Esophagus (tissue), 2 donors: Measurements from ENCODE around the gene IFNGR2. TPM values are rescaled to one million over a fixed set of nuclear protein-coding genes. Genes with fewer than 3 reads are reported as not detected.

ENCODE experiments used
- H3K27ac ChIP-seq, 2 donors: one replicate each; pipeline ENCODE4 v1.5.1; 2013; ENCODE audit warnings: low read depth in 2 of 2, mild to moderate bottlenecking in 2 of 2, inconsistent platforms in 1 of 2, low read length in 1 of 2, moderate library complexity in 1 of 2
- H3K27me3 ChIP-seq, 2 donors: one replicate each; pipeline ENCODE4 v1.6.1; 2013; ENCODE audit warnings: low read length in 2 of 2, control low read depth in 1 of 2, mild to moderate bottlenecking in 1 of 2; ENCODE audit not compliant: insufficient read depth in 2 of 2, control insufficient read depth in 1 of 2
- H3K36me3 ChIP-seq, 2 donors: one replicate each; pipeline ENCODE4 v1.6.1; 2013; ENCODE audit warnings: low read length in 1 of 2; ENCODE audit not compliant: control insufficient read depth in 2 of 2, insufficient read depth in 2 of 2
- H3K4me1 ChIP-seq, 2 donors: one replicate each; pipeline ENCODE4 v1.6.1; 2013; ENCODE audit warnings: low read length in 1 of 2; ENCODE audit not compliant: control insufficient read depth in 2 of 2, insufficient read depth in 2 of 2
- H3K4me3 ChIP-seq, 2 donors: one replicate each; pipeline ENCODE4 v1.5.1; 2013; ENCODE audit warnings: low read length in 2 of 2, mild to moderate bottlenecking in 2 of 2, low read depth in 1 of 2, moderate library complexity in 1 of 2
- H3K9me3 ChIP-seq, 2 donors: one replicate each; pipeline ENCODE4 v1.6.1; 2013; ENCODE audit warnings: mild to moderate bottlenecking in 2 of 2, low read depth in 1 of 2, low read length in 1 of 2, moderate library complexity in 1 of 2; ENCODE audit not compliant: control insufficient read depth in 2 of 2, insufficient read depth in 1 of 2
- WGBS, 2 donors: extraction: QIAGEN DNeasy Blood & Tissue Kit; methylation state at CpG; one replicate each; pipeline ENCODE4 v1.1.7; 2013; 5-methylcytosine and 5-hydroxymethylcytosine counted together
- polyA plus RNA-seq, 2 donors: library from polyadenylated mRNA; stranded (reverse); fragments of 200-250 nt; gene quantifications; one replicate each; pipeline ENCODE4 v1.2.3, GENCODE V29; 2013
- donor health status: healthy with polysubstance abuse.
- donor health status: Bipolar disorder and iron deficiency.

Gene IFNGR2
- polyA plus RNA-seq, 2 donors = 44.9 to 52.5 TPM

DNA sequence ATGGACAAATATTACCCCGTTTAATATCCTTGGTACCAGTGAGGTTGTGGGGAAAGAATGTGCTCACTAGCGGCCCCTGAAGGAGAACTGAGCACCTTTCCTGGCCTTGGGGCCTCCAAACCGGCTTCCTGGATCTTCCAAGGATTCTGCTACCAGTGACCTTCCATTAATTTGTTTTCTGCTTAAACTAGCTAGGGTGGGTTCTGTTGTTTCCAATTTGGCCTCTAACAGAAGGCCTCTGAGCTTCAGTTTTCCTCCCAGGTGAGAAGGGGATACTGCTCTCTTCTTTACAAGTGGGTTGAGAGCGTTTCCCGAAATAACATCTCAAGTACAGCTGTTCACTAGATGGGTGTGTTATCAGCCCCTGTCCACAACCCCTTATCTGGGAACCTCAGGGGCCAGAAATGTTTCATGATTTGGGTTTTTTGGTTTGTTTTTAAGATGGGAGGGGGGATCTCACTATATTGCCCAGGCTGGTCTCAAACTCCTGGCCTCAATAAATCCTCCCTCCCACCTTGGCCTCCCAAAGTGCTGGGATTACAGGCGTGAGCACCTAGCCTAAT is 16.9 kb upstream of the IFNGR2 start:
- WGBS, 2 donors = 85 to 86% methylated on average over 6 of the region's 6 CpGs
- no peak overlapping the region for H3K4me3 ChIP-seq
- no peaks in the 10 kb centered on the region for H3K27me3 ChIP-seq
- H3K4me1 ChIP-seq = peaks cover 2 to 14% of the 10 kb centered on the region in 2 donors
- no peak overlapping the region for H3K27ac ChIP-seq
- no peaks in the 10 kb centered on the region for H3K9me3 ChIP-seq
- H3K36me3 ChIP-seq = no peaks in the 10 kb centered on the region

DNA sequence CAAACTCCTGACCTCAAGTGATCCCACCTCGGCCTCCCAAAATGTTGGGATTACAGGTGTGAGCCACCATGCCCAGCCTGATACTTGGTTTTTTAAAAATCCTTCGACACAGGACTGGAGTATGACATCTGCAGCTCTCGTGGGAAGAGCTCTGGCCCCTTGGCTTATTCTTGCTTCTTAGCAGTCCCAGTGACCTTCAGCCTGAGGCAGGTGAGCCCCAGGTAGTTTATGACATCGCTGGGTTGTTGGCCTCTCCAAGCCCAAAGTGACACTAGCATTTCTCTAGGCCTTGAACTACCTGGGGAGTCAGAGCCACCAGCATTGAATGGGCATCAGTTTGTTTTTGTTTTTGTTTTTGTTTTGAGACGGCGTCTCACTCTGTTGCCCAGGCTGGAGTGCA is 15.9 kb upstream of the IFNGR2 start:
- H3K4me1 ChIP-seq = peaks cover 0 to 10% of the 10 kb centered on the region in 2 donors
- no peak overlapping the region for H3K27ac ChIP-seq

GRCh38 chr21:33388188-33388587 is 15.0 kb upstream of the IFNGR2 start:
- WGBS, 2 donors = 76 to 82% methylated on average over 4 of the region's 4 CpGs
- Histone ChIP-seq H3K27me3 (no peaks in the 10 kb centered on the region), H3K4me3 (no peak overlapping the region), H3K9me3 (no peaks in the 10 kb centered on the region), H3K4me1 (peaks cover 0 to 1% of the 10 kb centered on the region in 2 donors), H3K36me3 (no peaks in the 10 kb centered on the region), H3K27ac (no peak overlapping the region)

More for the DNA sequence above, 15.9 kb upstream of the IFNGR2 start:
- Histone ChIP-seq H3K4me3 (no peak overlapping the region), H3K36me3 (no peaks in the 10 kb centered on the region), H3K9me3 (no peaks in the 10 kb centered on the region), H3K27me3 (no peaks in the 10 kb centered on the region)
- WGBS, 2 donors = 90 to 98% methylated on average over 6 of the region's 6 CpGs

DNA sequence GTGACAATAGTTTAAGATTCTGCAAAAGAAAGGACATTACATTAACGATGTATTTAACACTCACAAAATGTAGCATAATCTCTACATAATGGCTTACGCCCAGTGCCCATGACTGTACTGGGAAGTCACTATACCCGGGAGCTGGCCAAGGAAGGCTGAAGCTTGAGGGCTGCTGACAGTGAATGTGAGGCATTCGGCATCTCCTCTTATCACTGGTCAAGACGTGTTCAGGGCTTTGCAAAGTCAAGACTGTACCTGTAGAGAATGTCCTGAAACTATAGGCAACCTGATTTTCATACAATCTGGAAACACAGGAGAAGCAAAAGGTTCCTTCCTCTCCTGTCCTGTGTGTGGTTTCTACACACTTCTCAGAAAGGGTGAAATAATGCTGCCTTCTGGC is 12.7 kb upstream of the IFNGR2 start:
- H3K27ac ChIP-seq = peak overlapping the region; percentile 19 to 66
- no peak overlapping the region for H3K4me3 ChIP-seq
- H3K9me3 ChIP-seq = no peaks in the 10 kb centered on the region
- peaks cover 0 to 3% of the 10 kb centered on the region in 2 donors for H3K4me1 ChIP-seq
- H3K27me3 ChIP-seq = no peaks in the 10 kb centered on the region
- WGBS, 2 donors = 47 to 59% methylated on average over 5 of the region's 5 CpGs
- no peaks in the 10 kb centered on the region for H3K36me3 ChIP-seq

DNA sequence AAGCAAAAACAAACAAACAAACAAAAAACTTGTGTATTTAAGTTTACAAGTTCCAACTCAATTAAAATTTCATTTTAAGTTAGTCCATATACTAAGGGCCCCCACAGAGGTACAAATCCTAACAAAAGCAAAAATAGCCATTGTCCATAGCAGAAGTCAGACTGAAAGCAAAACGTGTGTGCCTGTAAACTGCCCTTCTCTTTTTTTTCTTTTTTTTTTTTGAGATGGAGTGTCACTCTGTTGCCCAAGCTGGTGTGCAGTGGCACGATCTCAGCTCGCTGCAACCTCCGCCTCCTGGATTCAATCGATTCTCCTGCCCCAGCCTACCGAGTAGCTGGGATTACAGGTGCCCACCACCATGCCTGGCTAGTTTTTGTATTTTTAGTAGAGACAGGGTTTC is 11.6 kb upstream of the IFNGR2 start:
- Histone ChIP-seq H3K27me3 (no peaks in the 10 kb centered on the region), H3K9me3 (no peaks in the 10 kb centered on the region), H3K36me3 (no peaks in the 10 kb centered on the region), H3K27ac (no peak overlapping the region), H3K4me3 (no peak overlapping the region), H3K4me1 (peaks cover 3 to 8% of the 10 kb centered on the region in 2 donors)
- 85 to 92% methylated on average over 6 of the region's 6 CpGs for WGBS, 2 donors

GRCh38 chr21:33392284-33392985 is 10.8 kb upstream of the IFNGR2 start:
- Histone ChIP-seq H3K27ac (peak overlapping the region in 1 of 2 donors; percentile 3), H3K36me3 (no peaks in the 10 kb centered on the region), H3K9me3 (no peaks in the 10 kb centered on the region), H3K4me3 (no peak overlapping the region), H3K27me3 (no peaks in the 10 kb centered on the region), H3K4me1 (peaks cover 3 to 8% of the 10 kb centered on the region in 2 donors)
- 79 to 80% methylated on average over 11 of the region's 11 CpGs for WGBS, 2 donors

DNA sequence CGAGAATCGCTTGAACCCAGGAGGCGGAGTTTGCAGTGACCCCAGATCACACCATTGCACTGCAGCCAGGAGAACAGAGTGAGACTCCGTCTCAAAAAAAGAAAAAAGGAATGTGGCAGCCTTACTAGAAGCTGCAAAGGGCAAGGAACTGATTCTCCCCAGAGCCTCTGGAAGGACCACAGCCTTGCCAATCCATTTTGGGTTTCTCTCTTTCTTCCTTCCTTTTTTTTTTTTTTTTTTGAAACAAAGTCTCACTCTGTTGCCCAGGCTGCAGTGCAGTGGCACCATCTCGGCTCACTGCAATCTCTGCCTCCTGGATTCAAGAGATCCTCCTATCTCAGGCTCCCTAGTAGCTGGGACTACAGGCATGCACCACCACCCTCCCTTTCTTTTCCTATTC is 9.9 kb upstream of the IFNGR2 start:
- peaks cover 3 to 8% of the 10 kb centered on the region in 2 donors for H3K4me1 ChIP-seq
- no peaks in the 10 kb centered on the region for H3K27me3 ChIP-seq
- H3K9me3 ChIP-seq = no peaks in the 10 kb centered on the region
- H3K27ac ChIP-seq = no peak overlapping the region
- H3K36me3 ChIP-seq = no peaks in the 10 kb centered on the region
- 73 to 77% methylated on average over 5 of the region's 5 CpGs for WGBS, 2 donors
- no peak overlapping the region for H3K4me3 ChIP-seq

DNA sequence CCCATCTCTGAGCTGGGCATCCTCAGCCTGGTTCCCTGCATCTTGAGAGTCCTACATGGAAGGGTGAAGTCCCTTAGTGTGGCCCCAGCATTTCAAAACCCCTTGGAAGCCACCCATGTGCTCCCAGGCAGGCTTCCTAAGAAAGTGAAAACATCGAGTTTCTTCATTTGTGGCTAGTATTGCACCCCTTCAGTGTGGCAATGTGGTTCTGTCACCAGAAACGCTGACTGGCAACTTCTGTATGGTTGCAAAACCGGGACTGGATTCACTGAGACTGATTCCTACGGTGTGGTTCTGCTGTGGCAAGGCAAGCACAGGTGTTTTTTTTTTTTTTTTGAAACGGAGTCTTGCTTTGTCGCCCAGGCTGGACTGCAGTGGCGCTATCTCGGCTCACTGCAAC is 9.0 kb upstream of the IFNGR2 start:
- Histone ChIP-seq H3K36me3 (no peaks in the 10 kb centered on the region), H3K9me3 (no peaks in the 10 kb centered on the region), H3K27me3 (no peaks in the 10 kb centered on the region), H3K27ac (no peak overlapping the region), H3K4me3 (no peak overlapping the region), H3K4me1 (peaks cover 3 to 8% of the 10 kb centered on the region in 2 donors)
- 69 to 74% methylated on average over 8 of the region's 8 CpGs for WGBS, 2 donors

- H3K4me1 ChIP-seq = peaks cover 3 to 8% of the 10 kb centered on the region in 2 donors
- H3K36me3 ChIP-seq = no peaks in the 10 kb centered on the region
- 58 to 65% methylated on average over 6 of the region's 6 CpGs for WGBS, 2 donors
- peak overlapping the region in 1 of 2 donors; percentile 38 for H3K27ac ChIP-seq
- no peak overlapping the region for H3K4me3 ChIP-seq
- no peaks in the 10 kb centered on the region for H3K9me3 ChIP-seq
- H3K27me3 ChIP-seq = no peaks in the 10 kb centered on the region
Measured at GRCh38 chr21:33395891-33396331, 7.3 kb upstream of the IFNGR2 start.

GRCh38 chr21:33396436-33396835 is 6.8 kb upstream of the IFNGR2 start:
- peak overlapping the region; percentile 11 to 17 for H3K27ac ChIP-seq

More at GRCh38 chr21:33396436-33396835, 6.8 kb upstream of the IFNGR2 start:
- H3K36me3 ChIP-seq = no peaks in the 10 kb centered on the region
- WGBS, 2 donors = 57 to 74% methylated on average over 6 of the region's 6 CpGs
- no peaks in the 10 kb centered on the region for H3K9me3 ChIP-seq
- H3K4me3 ChIP-seq = no peak overlapping the region
- no peaks in the 10 kb centered on the region for H3K27me3 ChIP-seq
- H3K4me1 ChIP-seq = peaks cover 3 to 8% of the 10 kb centered on the region in 2 donors
